ENCODE data around the gene IL4R. TPM values are rescaled to one million over a fixed set of nuclear protein-coding genes. Genes with fewer than 3 reads are reported as not detected.

Gene IL4R
- total RNA-seq, 1 experiment from 2014 or later: 99.0 TPM

DNA sequence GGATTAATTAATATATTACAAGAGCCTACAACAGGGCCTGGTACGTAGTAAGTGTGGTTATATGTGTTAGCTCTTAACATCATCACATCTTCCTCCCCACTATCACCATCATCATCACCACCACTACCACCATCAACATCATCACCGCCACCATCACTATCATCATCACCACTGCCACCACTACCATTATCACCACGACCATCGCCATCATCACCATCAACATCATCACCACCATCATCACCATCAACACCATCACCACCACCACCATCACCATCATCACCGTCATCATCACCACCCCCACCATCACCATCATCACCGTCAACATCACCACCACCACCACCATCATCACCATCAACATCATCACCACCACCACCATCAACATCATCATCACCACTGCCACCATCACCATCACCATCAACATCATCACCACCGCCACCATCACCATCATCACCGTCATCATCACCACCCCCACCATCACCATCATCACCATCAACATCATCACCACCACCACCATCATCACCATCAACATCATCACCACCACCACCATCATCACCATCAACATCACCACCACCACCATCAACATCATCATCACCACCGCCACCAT, 7.8 kb upstream of the IL4R start:
- H3K9me3 Mint-ChIP-seq (ENCODE audit: low read depth, unreplicated experiment): peaks cover 3% of the 10 kb centered on the region
- peaks cover under 1% of the 10 kb centered on the region for H3K4me1 Mint-ChIP-seq (ENCODE audit: low read depth, unreplicated experiment)
- H3K4me3 Mint-ChIP-seq (ENCODE audit: low read depth, unreplicated experiment): no peak overlapping the region
- TF ChIP-seq, protein P1, sequence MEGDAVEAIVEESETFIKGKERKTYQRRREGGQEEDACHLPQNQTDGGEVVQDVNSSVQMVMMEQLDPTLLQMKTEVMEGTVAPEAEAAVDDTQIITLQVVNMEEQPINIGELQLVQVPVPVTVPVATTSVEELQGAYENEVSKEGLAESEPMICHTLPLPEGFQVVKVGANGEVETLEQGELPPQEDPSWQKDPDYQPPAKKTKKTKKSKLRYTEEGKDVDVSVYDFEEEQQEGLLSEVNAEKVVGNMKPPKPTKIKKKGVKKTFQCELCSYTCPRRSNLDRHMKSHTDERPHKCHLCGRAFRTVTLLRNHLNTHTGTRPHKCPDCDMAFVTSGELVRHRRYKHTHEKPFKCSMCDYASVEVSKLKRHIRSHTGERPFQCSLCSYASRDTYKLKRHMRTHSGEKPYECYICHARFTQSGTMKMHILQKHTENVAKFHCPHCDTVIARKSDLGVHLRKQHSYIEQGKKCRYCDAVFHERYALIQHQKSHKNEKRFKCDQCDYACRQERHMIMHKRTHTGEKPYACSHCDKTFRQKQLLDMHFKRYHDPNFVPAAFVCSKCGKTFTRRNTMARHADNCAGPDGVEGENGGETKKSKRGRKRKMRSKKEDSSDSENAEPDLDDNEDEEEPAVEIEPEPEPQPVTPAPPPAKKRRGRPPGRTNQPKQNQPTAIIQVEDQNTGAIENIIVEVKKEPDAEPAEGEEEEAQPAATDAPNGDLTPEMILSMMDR (IDR thresholded peaks at IDR 0.05; ENCODE audit: unreplicated experiment): no peak
- no TSS peak for BruUV-seq (replicated peaks)
- CTCF ChIA-PET: no interaction called here
- H3K27me3 Mint-ChIP-seq (ENCODE audit: unreplicated experiment): no peaks in the 10 kb centered on the region
- DNase-seq: no peak
- intact Hi-C loops (cut with micrococcal nuclease; ENCODE audit: unreplicated experiment): no loop called here
- H3K36me3 Mint-ChIP-seq (ENCODE audit: insufficient read depth, unreplicated experiment): no peaks in the 10 kb centered on the region
- H3K27ac Mint-ChIP-seq (ENCODE audit: unreplicated experiment): no peak overlapping the region

DNA sequence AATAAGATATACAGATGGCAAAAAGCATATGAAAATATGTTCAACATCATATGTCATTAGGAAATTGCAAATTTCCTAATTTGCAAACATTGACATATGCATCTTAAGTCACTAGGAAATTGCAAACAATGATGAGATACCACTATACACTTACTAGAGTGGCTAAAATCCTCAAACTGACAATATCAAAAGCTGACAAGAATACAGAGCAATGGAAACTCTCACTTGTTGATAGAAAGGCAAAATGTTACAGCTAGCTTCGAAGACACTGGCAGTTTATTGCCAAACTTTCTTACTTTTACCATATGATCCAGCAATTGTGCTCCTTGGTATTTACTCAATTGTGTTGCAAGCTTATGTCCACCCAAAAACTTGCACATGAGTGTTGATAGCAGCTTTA, 5.0 kb upstream of the IL4R start:
- Mint-ChIP-seq H3K36me3 (ENCODE audit: insufficient read depth, unreplicated experiment) (peaks cover 7% of the 10 kb centered on the region), H3K4me1 (ENCODE audit: low read depth, unreplicated experiment) (peaks cover 20% of the 10 kb centered on the region), H3K4me3 (ENCODE audit: low read depth, unreplicated experiment) (no peak overlapping the region), H3K27me3 (ENCODE audit: unreplicated experiment) (no peaks in the 10 kb centered on the region), H3K27ac (ENCODE audit: unreplicated experiment) (no peak overlapping the region), H3K9me3 (ENCODE audit: low read depth, unreplicated experiment) (peaks cover 3% of the 10 kb centered on the region)
- intact Hi-C loops (cut with micrococcal nuclease; ENCODE audit: unreplicated experiment): no loop called here
- DNase-seq: no peak
- TF ChIP-seq, protein P1 (IDR thresholded peaks at IDR 0.05; ENCODE audit: unreplicated experiment): no peak
- no TSS peak for BruUV-seq (replicated peaks)
- CTCF ChIA-PET: no interaction called here

DNA sequence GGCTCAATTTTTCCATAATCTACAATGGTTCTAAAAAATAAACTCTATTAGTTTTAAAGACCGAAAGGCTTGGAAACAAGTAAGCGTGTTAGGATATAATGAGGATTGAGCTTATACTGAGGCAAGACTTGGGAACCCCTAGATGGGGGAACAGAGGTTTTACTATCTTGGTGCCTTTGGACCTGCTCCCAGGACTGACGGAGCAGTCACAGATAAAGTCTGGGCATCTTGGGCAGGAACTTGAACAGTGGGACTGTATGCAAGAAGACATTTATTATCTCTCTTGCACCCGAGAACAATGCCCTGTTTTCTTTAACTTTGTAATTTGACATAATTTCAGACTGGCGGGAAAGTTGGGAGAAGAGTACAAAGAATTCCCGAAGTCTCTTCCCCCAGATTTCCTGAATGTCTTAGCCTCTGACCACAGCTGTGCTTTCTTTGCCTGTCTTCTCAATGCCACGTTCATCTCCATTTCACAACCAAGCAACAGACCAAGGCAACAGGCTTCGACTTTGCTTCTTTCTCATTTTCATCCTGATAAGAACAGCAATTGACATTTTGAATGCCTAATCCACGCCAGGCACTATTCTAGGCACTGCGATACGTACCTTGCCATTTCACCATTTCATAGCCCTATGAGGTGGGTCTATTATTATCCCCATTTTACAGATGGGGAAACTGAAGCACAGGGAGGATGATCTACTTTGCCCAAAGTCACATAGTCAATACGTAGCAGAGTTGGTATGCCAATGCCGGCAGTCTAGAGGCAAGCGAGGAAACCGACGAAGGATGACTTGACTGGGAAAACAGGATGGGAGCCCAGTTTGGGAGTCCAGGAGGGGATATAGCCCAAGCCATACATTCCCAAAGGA, 3.0 kb upstream of the IL4R start:
- Mint-ChIP-seq H3K4me1 (ENCODE audit: low read depth, unreplicated experiment) (peaks cover 30% of the 10 kb centered on the region), H3K27me3 (ENCODE audit: unreplicated experiment) (no peaks in the 10 kb centered on the region), H3K36me3 (ENCODE audit: insufficient read depth, unreplicated experiment) (peaks cover 27% of the 10 kb centered on the region), H3K9me3 (ENCODE audit: low read depth, unreplicated experiment) (peaks cover 3% of the 10 kb centered on the region), H3K27ac (ENCODE audit: unreplicated experiment) (no peak overlapping the region), H3K4me3 (ENCODE audit: low read depth, unreplicated experiment) (no peak overlapping the region)
- intact Hi-C loops (cut with micrococcal nuclease; ENCODE audit: unreplicated experiment): loop anchor here (10.0 kb wide), 1 partner anchor 904 kb away; the partner anchor contains the start of gene XPO6
- TF ChIP-seq, protein P1 (IDR thresholded peaks at IDR 0.05; ENCODE audit: unreplicated experiment): no peak
- BruUV-seq (replicated peaks): no TSS peak
- DNase-seq: no peak
- CTCF ChIA-PET: no interaction called here

DNA sequence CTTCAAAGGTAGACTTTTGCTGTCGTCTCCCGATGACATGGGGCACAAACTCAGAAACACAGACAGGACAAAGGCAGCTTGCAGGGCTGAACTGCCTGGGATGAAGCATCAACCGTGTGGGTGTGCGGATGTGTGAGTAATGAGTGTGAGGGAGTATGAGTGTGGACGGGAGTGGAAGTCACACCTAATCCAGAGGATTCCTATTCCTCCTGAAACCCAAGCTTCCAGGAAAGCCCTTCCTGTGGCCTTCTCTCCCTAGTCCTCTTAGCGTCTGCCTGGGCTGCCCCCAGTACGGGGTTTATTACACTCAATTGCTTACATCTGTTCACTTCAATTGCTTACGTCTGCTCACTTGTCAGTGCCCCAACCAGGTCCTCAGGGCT, 2.3 kb upstream of the IL4R start:
- BruUV-seq (replicated peaks): no TSS peak
- Mint-ChIP-seq H3K36me3 (ENCODE audit: insufficient read depth, unreplicated experiment) (peaks cover 32% of the 10 kb centered on the region), H3K9me3 (ENCODE audit: low read depth, unreplicated experiment) (peaks cover 3% of the 10 kb centered on the region), H3K27me3 (ENCODE audit: unreplicated experiment) (no peaks in the 10 kb centered on the region), H3K4me1 (ENCODE audit: low read depth, unreplicated experiment) (peaks cover 36% of the 10 kb centered on the region), H3K4me3 (ENCODE audit: low read depth, unreplicated experiment) (no peak overlapping the region), H3K27ac (ENCODE audit: unreplicated experiment) (no peak overlapping the region)
- CTCF ChIA-PET: no interaction called here
- intact Hi-C loops (cut with micrococcal nuclease; ENCODE audit: unreplicated experiment): loop anchor here (10.0 kb wide), 1 partner anchor 903 kb away; the partner anchor contains the start of gene XPO6
- no peak for DNase-seq
- TF ChIP-seq, protein P1 (IDR thresholded peaks at IDR 0.05; ENCODE audit: unreplicated experiment): no peak
